ENCODE measurements around the gene GPR135.
A peak's percentile ranks its signal among the peaks of the same experiment; 100 is the strongest.

The GPR135 gene

GRCh38 chr14:59425322-59425935, 39.8 kb downstream of the GPR135 start:
- H3K27ac ChIP-seq, result no peak overlapping the region
- no peak for DNase-seq (ENCODE audit: low read depth, low spot score)

- no peak for DNase-seq (ENCODE audit: low read depth, low spot score)
- no peak overlapping the region for H3K27ac ChIP-seq
These were observed 40.7 kb downstream of the GPR135 start for GRCh38 chr14:59424341-59425071.

- DNase-seq (ENCODE audit: low read depth, low spot score), result no peak
- no peak overlapping the region for H3K27ac ChIP-seq
These were observed 42.9 kb downstream of the GPR135 start for GRCh38 chr14:59422069-59422881.

GRCh38 chr14:59419303-59419702, 45.9 kb downstream of the GPR135 start:
- H3K27ac ChIP-seq, result no peak overlapping the region
- no peak for DNase-seq (ENCODE audit: low read depth, low spot score)

- no peak for DNase-seq (ENCODE audit: low read depth, low spot score)
- H3K27ac ChIP-seq, result no peak overlapping the region
These were observed 47.9 kb downstream of the GPR135 start for GRCh38 chr14:59417311-59417710.

GRCh38 chr14:59415836-59416602, 49.2 kb downstream of the GPR135 start:
- no peak for DNase-seq (ENCODE audit: low read depth, low spot score)
- peak overlapping the region; percentile 11 for H3K27ac ChIP-seq

Measured in epithelial cell of prostate (primary cell).